Psoas muscle (tissue), 8 donors: ENCODE results near the gene CAMSAP1. TPM values are rescaled to one million over a fixed set of nuclear protein-coding genes. Genes with fewer than 3 reads are reported as not detected.

Experiments used
- ATAC-seq, 4 donors: fragments of 200-7000 bp; cut with Tn5 transposase; one replicate each; pipeline ENCODE4 v1.9.1; 2020; ENCODE audit warnings: moderate library complexity in 3 of 4, mild to moderate bottlenecking in 2 of 4
- DNase-seq, 2 donors: peaks; one replicate each; pipeline ENCODE4 v3.0.0-alpha.2; 2020
- H3K27ac ChIP-seq: fragments of 200-600 bp; one replicate; pipeline ENCODE4 v1.8.0; 2022
- H3K27me3 ChIP-seq, 3 donors: fragments of 200-600 bp in 1 of 3; one replicate each; pipeline versions ENCODE4 v1.6.1 to v1.8.0; 2013 to 2022; ENCODE audit warnings: low read length in 2 of 3, mild to moderate bottlenecking in 2 of 3, moderate library complexity in 1 of 3; ENCODE audit not compliant: insufficient read depth in 3 of 3
- H3K36me3 ChIP-seq, 2 donors: fragments of 200-600 bp in 1 of 2; one replicate each; pipeline versions ENCODE4 v1.6.1 to v1.8.0; 2013 to 2022; ENCODE audit warnings: low read depth in 1 of 2, mild to moderate bottlenecking in 1 of 2, moderate library complexity in 1 of 2; ENCODE audit not compliant: insufficient read depth in 1 of 2
- H3K4me1 ChIP-seq: fragments of 200-600 bp; one replicate; pipeline ENCODE4 v1.8.0; 2022
- H3K4me3 ChIP-seq: fragments of 200-600 bp; one replicate; pipeline ENCODE4 v1.8.0; 2022; ENCODE audit warnings: mild to moderate bottlenecking
- H3K9me3 ChIP-seq: fragments of 200-600 bp; one replicate; pipeline ENCODE4 v1.8.0; 2022
- WGBS, 3 donors: extraction: QIAGEN DNeasy Blood & Tissue Kit; methylation state at CpG; one replicate each; pipeline versions ENCODE4 v1.1.6 to v1.1.7; 2013; 5-methylcytosine and 5-hydroxymethylcytosine counted together
- intact Hi-C, 2 donors: fragments of 100-400 bp; cut with DNase I; formaldehyde crosslinking; loops; one replicate each; pipeline versions ENCODE4 v1.11.0 to v1.14.2; 2022
- polyA plus RNA-seq, 3 donors: library from polyadenylated mRNA; stranded (reverse); fragments of 200-250 nt; gene quantifications; one replicate each; pipeline ENCODE4 v1.2.3, GENCODE V29; 2013
- total RNA-seq, 4 donors: library from RNA; stranded (reverse); fragmentation: NEBNext Ultra II Directional in 2 of 4; extraction: Animal tissue kit (Norgen Biotek cat#: 25700) in 2 of 4; gene quantifications; one replicate each; pipeline versions ENCODE4 v1.2.1 to v1.2.4, GENCODE V29; 2021 to 2023
- TF ChIP-seq, protein P1 (sequence below): fragments of 200-600 bp; IDR thresholded peaks from one replicate; pipeline ENCODE4 v1.8.0; 2022; ENCODE audit warnings: antibody characterized with exemption
- donor health status: healthy with polysubstance abuse.
- donor health status: DM: no; HTN: no; CAD: no; lungs with moderate emphysema.
- donor health status: Bipolar disorder and iron deficiency.
- donor health status: healthy.
- donor health status: DM: yes; HTN: yes; CAD: no.
- donor health status: DM: no; HTN: no; CAD: no.
- donor health status: DM: no; HTN: no; CAD: no.
- donor health status: DM: yes; HTN: yes; CAD: no.

The CAMSAP1 gene
- total and polyA plus RNA-seq, 7 donors = 21.3 to 51.5 (median 41.5) TPM

DNA sequence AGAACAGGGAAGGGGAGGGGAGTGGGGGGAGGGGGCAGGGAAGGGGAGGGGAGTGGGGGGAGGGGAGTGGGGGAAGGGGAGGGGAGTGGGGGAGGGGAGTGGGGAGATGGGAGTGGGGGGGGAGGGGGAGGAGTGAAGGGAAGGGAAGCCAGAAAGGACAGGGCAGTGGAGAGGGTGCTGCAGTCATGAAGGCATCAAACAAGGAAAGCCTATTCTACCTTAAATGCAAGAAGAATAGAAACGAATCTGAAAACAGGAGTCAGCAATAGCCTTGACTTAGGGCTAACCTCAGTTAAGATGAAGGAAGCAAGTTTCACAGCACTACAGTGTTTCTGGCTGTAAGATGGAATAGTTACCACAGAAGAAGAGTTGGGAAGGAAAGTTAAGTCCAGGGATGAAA, 59.5 kb downstream of the CAMSAP1 start:
- DNase-seq (no peak), ATAC-seq (no peak)
- H3K4me1 ChIP-seq = no peaks in the 10 kb centered on the region
- H3K27ac ChIP-seq = no peak overlapping the region
- 41 to 59% (median 47%) methylated on average over 1 of the region's 1 CpG for WGBS, 3 donors
- no peaks in the 10 kb centered on the region for H3K9me3 ChIP-seq
- intact Hi-C loops = no loop called here
- no peak overlapping the region for H3K4me3 ChIP-seq
- H3K27me3 ChIP-seq = no peaks in the 10 kb centered on the region
- peaks cover 0 to 43% of the 10 kb centered on the region in 2 donors for H3K36me3 ChIP-seq
- TF ChIP-seq, protein P1, sequence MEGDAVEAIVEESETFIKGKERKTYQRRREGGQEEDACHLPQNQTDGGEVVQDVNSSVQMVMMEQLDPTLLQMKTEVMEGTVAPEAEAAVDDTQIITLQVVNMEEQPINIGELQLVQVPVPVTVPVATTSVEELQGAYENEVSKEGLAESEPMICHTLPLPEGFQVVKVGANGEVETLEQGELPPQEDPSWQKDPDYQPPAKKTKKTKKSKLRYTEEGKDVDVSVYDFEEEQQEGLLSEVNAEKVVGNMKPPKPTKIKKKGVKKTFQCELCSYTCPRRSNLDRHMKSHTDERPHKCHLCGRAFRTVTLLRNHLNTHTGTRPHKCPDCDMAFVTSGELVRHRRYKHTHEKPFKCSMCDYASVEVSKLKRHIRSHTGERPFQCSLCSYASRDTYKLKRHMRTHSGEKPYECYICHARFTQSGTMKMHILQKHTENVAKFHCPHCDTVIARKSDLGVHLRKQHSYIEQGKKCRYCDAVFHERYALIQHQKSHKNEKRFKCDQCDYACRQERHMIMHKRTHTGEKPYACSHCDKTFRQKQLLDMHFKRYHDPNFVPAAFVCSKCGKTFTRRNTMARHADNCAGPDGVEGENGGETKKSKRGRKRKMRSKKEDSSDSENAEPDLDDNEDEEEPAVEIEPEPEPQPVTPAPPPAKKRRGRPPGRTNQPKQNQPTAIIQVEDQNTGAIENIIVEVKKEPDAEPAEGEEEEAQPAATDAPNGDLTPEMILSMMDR = no peak

DNA sequence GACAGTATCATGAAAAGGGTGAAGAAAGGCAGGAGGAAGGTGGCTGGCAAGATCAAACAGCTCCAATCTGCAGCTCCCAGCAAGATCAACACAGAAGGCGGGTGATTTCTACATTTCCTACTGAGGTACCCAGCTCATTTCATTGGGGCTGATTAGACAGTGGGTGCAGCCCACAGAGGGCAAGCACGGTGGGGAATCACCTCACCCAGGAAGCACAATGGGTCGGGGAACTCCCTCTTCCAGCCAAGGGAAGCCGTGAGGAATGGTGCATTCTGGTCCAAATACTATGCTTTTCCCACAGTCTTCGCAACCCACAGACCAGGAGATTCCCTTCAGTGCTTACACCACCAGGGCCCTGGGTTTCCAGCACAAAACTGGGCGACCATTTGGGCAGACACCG, 66.8 kb downstream of the CAMSAP1 start:
- Histone ChIP-seq H3K27me3 (no peaks in the 10 kb centered on the region), H3K9me3 (no peaks in the 10 kb centered on the region), H3K27ac (no peak overlapping the region), H3K4me3 (no peak overlapping the region), H3K36me3 (peaks cover 0 to 17% of the 10 kb centered on the region in 2 donors), H3K4me1 (no peaks in the 10 kb centered on the region)
- intact Hi-C loops = no loop called here
- 92 to 95% (median 93%) methylated on average over 7 of the region's 7 CpGs for WGBS, 3 donors
- TF ChIP-seq, protein P1 = no peak
- no peak for ATAC-seq
- DNase-seq = no peak

DNA sequence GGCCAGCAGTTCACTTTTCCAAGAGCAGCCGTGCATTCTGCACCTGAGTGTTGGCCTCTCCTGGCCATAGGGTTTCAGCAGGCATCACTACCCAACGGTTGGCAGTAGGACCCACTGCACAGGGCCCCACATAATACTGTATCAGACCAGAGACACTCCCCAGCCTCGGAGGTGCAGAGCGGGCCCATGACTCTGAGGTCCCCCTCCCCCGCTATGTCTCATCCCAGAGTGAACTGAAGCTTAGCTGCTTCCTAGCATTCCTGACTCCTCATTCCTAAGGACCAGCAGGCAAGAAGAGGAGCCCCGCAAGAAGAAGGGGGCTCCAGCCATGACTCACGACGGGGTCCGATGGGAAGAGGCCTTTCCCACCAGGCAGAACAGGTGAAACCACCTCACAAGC, 67.2 kb downstream of the CAMSAP1 start:
- no peaks in the 10 kb centered on the region for H3K4me1 ChIP-seq
- H3K9me3 ChIP-seq = no peaks in the 10 kb centered on the region
- intact Hi-C loops = no loop called here
- DNase-seq (no peak), ATAC-seq (no peak)
- no peak overlapping the region for H3K27ac ChIP-seq
- WGBS, 3 donors = 95 to 97% (median 96%) methylated on average over 9 of the region's 9 CpGs
- peaks cover 0 to 17% of the 10 kb centered on the region in 2 donors for H3K36me3 ChIP-seq
- TF ChIP-seq, protein P1 = no peak
- H3K27me3 ChIP-seq = no peaks in the 10 kb centered on the region
- no peak overlapping the region for H3K4me3 ChIP-seq

DNA sequence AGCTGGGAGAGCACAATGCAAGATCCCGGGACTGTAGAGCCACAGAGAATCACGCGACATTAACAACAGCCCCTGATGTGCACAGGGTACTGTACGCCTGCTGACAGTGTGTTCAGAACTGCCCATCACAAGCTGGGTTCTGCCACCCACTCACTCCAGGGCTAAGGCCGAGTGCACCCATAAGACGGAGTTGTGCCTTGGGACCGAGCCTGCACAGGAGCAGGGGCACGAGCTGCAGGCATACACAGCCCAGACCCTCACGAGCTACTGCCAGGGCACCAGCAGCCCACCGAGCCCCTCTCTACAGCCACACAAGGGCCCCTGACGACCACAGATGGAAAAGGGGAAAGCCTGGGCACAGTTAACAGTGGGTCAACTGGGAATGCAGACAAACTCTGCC, 67.8 kb downstream of the CAMSAP1 start:
- DNase-seq (no peak), ATAC-seq (no peak)
- WGBS, 3 donors = 96% methylated on average over 11 of the region's 11 CpGs
- Histone ChIP-seq H3K9me3 (no peaks in the 10 kb centered on the region), H3K4me1 (no peaks in the 10 kb centered on the region), H3K27ac (no peak overlapping the region), H3K4me3 (no peak overlapping the region), H3K36me3 (peaks cover 0 to 17% of the 10 kb centered on the region in 2 donors), H3K27me3 (no peaks in the 10 kb centered on the region)
- intact Hi-C loops = no loop called here
- TF ChIP-seq, protein P1 = no peak

DNA sequence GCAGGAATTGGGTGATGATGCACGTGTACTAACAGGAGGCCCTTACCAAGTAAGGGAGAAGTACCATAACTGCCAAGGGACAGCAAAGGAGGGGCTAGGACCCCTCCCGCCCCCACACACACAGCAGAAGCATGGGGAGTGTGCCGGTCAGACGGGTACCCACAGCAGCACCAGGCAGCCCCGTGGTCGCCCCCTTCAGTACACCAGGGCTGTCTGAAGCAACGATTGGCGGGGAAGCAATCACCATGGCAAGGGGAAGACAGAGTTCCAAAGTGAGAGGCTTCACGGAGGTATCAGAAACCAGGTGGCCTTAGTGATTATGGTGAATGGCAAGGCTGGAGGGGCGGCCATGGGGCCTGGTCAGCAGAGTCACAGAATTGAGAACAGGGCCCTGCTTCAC, 72.2 kb downstream of the CAMSAP1 start:
- ATAC-seq (peak in 1 of 4 donors; percentile 30), DNase-seq (no peak)
- intact Hi-C loops = no loop called here
- Histone ChIP-seq H3K9me3 (no peaks in the 10 kb centered on the region), H3K27me3 (no peaks in the 10 kb centered on the region), H3K4me1 (no peaks in the 10 kb centered on the region), H3K27ac (no peak overlapping the region), H3K36me3 (no peaks in the 10 kb centered on the region), H3K4me3 (no peak overlapping the region)
- TF ChIP-seq, protein P1 = no peak
- 85 to 91% (median 86%) methylated on average over 10 of the region's 10 CpGs for WGBS, 3 donors
